SK-N-SH treated with all-trans-retinoic acid at 6 μM for 48 hours (cell line): Measurements from ENCODE around the gene MVD.

Experiments used
- BACH2 ChIP-seq: fragments of 250-450 bp; sonication (Bioruptor Pico); IDR thresholded peaks from 2 replicates; pipeline ENCODE4 v1.9.0; 2021; ENCODE audit warnings: mild to moderate bottlenecking, borderline replicate concordance
- RARB ChIP-seq: fragments of 250-450 bp; sonication (Bioruptor Pico); IDR thresholded peaks from 2 replicates; pipeline ENCODE4 v1.8.0; 2021; ENCODE audit warnings: mild to moderate bottlenecking, moderate library complexity

DNA sequence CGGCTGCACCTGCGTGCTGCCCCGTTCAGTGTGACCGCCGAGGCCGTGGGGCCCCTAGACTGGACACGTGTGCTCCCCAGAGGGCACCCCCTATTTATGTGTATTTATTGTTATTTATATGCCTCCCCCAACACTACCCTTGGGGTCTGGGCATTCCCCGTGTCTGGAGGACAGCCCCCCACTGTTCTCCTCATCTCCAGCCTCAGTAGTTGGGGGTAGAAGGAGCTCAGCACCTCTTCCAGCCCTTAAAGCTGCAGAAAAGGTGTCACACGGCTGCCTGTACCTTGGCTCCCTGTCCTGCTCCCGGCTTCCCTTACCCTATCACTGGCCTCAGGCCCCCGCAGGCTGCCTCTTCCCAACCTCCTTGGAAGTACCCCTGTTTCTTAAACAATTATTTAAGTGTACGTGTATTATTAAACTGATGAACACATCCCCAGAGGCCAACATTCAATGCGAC lies 22.8 kb downstream of the MVD start:
- TF ChIP-seq BACH2 (CRISPR knock-in tag) (no peak), RARB (no peak)
